ENCODE data around the gene DSG2. TPM values are rescaled to one million over a fixed set of nuclear protein-coding genes. Genes with fewer than 3 reads are reported as not detected.

Gene DSG2
- polyA plus RNA-seq, 3 donors, result not detected

DNA sequence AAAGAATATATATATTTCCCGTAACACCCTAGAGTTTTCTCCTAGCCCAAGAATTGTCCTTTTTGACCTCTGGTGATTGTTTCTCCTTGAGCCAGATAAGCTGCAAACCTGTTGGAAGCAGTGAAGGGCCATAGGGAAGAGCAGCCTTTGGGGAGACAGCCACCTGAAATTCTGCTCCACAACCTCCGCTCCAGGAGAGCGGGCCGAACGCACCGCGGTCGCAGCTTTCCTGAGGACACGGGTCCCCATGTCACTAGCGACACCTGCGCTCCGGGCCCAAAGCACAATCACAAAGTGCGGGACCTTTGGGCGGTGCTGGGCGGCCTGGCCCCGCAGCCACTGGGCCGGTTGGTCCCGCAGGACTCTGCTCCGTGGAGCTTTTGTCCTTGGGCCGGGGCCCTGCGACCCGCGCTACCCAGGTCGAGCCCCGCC lies 557 bp upstream of the DSG2 start:
- Histone ChIP-seq H3K4me3 (replicated peaks in 1 of 3; ENCODE audit: low read depth in 2 of 3, low read length in 3 of 3) (peak overlapping the region in 2 of 3 experiments; percentile 13 to 70), H3K79me2 (ENCODE audit: insufficient read depth, low read length) (no peaks in the 10 kb centered on the region), H3K4me2 (replicated peaks; ENCODE audit: extremely low read depth, low read length, poor library complexity, severe bottlenecking) (peak overlapping the region; percentile 76), H3K4me1 (ENCODE audit: control insufficient read depth in 1 of 2, insufficient read depth in 2 of 2, low read length in 2 of 2) (peaks cover 11 to 16% of the 10 kb centered on the region in 2 donors), H4K20me1 (ENCODE audit: insufficient read depth, low read length) (no peaks in the 10 kb centered on the region), H3K9me3 (replicated peaks in 1 of 2; ENCODE audit: control insufficient read depth in 1 of 2, insufficient read depth in 1 of 2, low read length in 2 of 2) (no peaks in the 10 kb centered on the region), H3K27ac (ENCODE audit: low read depth in 1 of 2, low read length in 2 of 2) (no peak overlapping the region), H2AFZ (ENCODE audit: insufficient read depth, low read depth, low read length, poor library complexity, severe bottlenecking) (peak overlapping the region; percentile 50), H3K27me3 (ENCODE audit: control insufficient read depth in 2 of 2, insufficient read depth in 2 of 2, low read length in 2 of 2) (peaks cover 37 to 49% of the 10 kb centered on the region in 2 donors), H3K9ac (ENCODE audit: insufficient read depth, low read length, poor library complexity, severe bottlenecking) (no peak overlapping the region), H3K36me3 (replicated peaks in 1 of 2; ENCODE audit: control insufficient read depth in 1 of 2, insufficient read depth in 2 of 2, low read length in 2 of 2) (no peaks in the 10 kb centered on the region)
- peak overlapping the region in 1 of 2 donors; percentile 76 for H3K4me3 Mint-ChIP-seq
- WGBS (ENCODE audit: insufficient coverage), result 5% methylated on average over 19 of the region's 25 CpGs
- H3K27ac Mint-ChIP-seq, result no peak overlapping the region
- TF ChIP-seq, protein P1, sequence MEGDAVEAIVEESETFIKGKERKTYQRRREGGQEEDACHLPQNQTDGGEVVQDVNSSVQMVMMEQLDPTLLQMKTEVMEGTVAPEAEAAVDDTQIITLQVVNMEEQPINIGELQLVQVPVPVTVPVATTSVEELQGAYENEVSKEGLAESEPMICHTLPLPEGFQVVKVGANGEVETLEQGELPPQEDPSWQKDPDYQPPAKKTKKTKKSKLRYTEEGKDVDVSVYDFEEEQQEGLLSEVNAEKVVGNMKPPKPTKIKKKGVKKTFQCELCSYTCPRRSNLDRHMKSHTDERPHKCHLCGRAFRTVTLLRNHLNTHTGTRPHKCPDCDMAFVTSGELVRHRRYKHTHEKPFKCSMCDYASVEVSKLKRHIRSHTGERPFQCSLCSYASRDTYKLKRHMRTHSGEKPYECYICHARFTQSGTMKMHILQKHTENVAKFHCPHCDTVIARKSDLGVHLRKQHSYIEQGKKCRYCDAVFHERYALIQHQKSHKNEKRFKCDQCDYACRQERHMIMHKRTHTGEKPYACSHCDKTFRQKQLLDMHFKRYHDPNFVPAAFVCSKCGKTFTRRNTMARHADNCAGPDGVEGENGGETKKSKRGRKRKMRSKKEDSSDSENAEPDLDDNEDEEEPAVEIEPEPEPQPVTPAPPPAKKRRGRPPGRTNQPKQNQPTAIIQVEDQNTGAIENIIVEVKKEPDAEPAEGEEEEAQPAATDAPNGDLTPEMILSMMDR (IDR thresholded peaks at IDR 0.05), result no peak
- peaks cover 0 to 9% (median 3%) of the 10 kb centered on the region in 7 donors for H3K9me3 Mint-ChIP-seq
- DNase-seq, result no peak
- H3K4me1 Mint-ChIP-seq, result peaks cover 16% of the 10 kb centered on the region
- H3K27me3 Mint-ChIP-seq (ENCODE audit: low read depth in 3 of 3), result peaks cover 30 to 43% (median 35%) of the 10 kb centered on the region in 3 donors
- intact Hi-C loops (cut with micrococcal nuclease), result no loop called here
- H3K36me3 Mint-ChIP-seq, result peaks cover 2 to 8% of the 10 kb centered on the region in 2 donors

DNA sequence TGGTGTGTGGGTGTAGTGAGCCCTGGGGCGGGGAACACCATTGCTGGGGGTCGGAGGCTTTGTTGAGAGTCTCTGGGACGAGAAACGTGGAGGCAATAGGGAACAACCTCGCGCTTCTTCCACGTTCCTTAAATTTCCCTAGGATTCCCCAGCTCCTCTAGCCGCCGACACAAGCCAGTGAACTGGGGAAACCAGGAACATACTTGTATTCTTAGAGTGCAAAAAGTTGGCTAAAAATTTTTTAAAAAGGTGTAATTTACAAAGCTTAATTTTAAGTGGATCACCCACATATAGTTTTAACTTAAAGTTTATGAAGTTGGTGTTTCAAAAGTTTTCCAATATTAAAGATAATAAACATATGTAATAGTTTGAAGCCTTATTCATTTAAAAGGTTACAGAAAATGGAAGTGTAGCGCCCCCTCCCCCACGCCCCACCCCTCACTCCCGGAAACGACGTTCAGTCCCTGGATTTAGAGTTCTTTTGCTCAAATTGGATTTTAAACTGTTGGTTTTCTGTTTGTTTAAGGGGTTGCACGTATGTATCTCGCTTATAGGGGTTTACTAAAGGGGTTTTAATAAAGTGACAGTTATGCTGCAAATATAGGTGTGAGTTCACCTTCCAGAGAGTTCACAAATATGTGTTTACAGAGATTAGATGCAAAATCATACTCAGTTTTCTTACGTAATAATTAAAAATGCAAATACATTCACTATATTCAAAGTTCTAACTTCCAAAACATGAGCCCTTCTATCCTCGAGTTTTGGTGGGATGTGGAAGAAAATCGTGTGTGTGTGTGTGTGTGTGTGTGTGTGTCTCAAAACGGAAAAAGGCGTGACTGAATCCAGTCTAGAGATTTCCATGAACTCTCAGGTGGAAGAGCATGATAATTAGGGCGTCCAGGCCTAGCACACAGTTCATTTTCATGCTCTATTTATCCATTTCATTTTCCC lies 872 bp downstream of the DSG2 start:
- no peaks in the 10 kb centered on the region for H3K36me3 ChIP-seq (replicated peaks in 1 of 2; ENCODE audit: control insufficient read depth in 1 of 2, insufficient read depth in 2 of 2, low read length in 2 of 2)
- H4K20me1 ChIP-seq (ENCODE audit: insufficient read depth, low read length), result no peaks in the 10 kb centered on the region
- peak overlapping the region; percentile 76 for H3K4me2 ChIP-seq (replicated peaks; ENCODE audit: extremely low read depth, low read length, poor library complexity, severe bottlenecking)
- H3K9ac ChIP-seq (ENCODE audit: insufficient read depth, low read length, poor library complexity, severe bottlenecking), result peak overlapping the region; percentile 32
- H2AFZ ChIP-seq (ENCODE audit: insufficient read depth, low read depth, low read length, poor library complexity, severe bottlenecking), result no peak overlapping the region
- no peak overlapping the region for H3K27ac ChIP-seq (ENCODE audit: low read depth in 1 of 2, low read length in 2 of 2)
- H3K4me3 Mint-ChIP-seq, result peak overlapping the region; percentile 75 to 93
- peaks cover 0 to 9% (median 3%) of the 10 kb centered on the region in 7 donors for H3K9me3 Mint-ChIP-seq
- DNase-seq, result no peak
- TF ChIP-seq, protein P1 (IDR thresholded peaks at IDR 0.05), result no peak
- H3K27ac Mint-ChIP-seq, result peak overlapping the region in 1 of 7 donors; percentile 36
- H3K27me3 Mint-ChIP-seq (ENCODE audit: low read depth in 3 of 3), result peaks cover 30 to 43% (median 37%) of the 10 kb centered on the region in 3 donors
- 50% methylated on average over 1 of the region's 22 CpGs for WGBS (ENCODE audit: insufficient coverage)
- no peaks in the 10 kb centered on the region for H3K9me3 ChIP-seq (replicated peaks in 1 of 2; ENCODE audit: control insufficient read depth in 1 of 2, insufficient read depth in 1 of 2, low read length in 2 of 2)
- peaks cover 16% of the 10 kb centered on the region for H3K4me1 Mint-ChIP-seq
- H3K4me1 ChIP-seq (ENCODE audit: control insufficient read depth in 1 of 2, insufficient read depth in 2 of 2, low read length in 2 of 2), result peaks cover 11 to 16% of the 10 kb centered on the region in 2 donors
- H3K27me3 ChIP-seq (ENCODE audit: control insufficient read depth in 2 of 2, insufficient read depth in 2 of 2, low read length in 2 of 2), result peaks cover 37 to 49% of the 10 kb centered on the region in 2 donors
- H3K79me2 ChIP-seq (ENCODE audit: insufficient read depth, low read length), result no peaks in the 10 kb centered on the region
- H3K4me3 ChIP-seq (replicated peaks in 1 of 3; ENCODE audit: low read depth in 2 of 3, low read length in 3 of 3), result peak overlapping the region in 2 of 3 experiments; percentile 26 to 70
- intact Hi-C loops (cut with micrococcal nuclease), result no loop called here
- peaks cover 2 to 8% of the 10 kb centered on the region in 2 donors for H3K36me3 Mint-ChIP-seq

All from CD14-positive monocyte (primary cell).